Stimulated activated CD8-positive, alpha-beta memory T cell treated with anti-CD3 and anti-CD28 coated beads, Interleukin-4, amount 100 ng/mL, for 4 hours (primary cell): ENCODE measurements around the gene JAKMIP1.

Source experiments
- DNase-seq, 2 donors: peaks; one replicate each; pipeline ENCODE4 v3.0.0-alpha.2; 2020; ENCODE audit warnings: low read depth in 2 of 2, low spot score in 1 of 2

The JAKMIP1 gene

GRCh38 chr4:6122496-6122895, 77.9 kb downstream of the JAKMIP1 start:
- DNase-seq, result no peak

GRCh38 chr4:6121941-6122340, 78.4 kb downstream of the JAKMIP1 start:
- no peak for DNase-seq

GRCh38 chr4:6121276-6121850, 79.0 kb downstream of the JAKMIP1 start:
- DNase-seq, result no peak

- DNase-seq, result no peak
These were observed 80.0 kb downstream of the JAKMIP1 start for GRCh38 chr4:6120361-6120760.

GRCh38 chr4:6119507-6120020, 80.8 kb downstream of the JAKMIP1 start:
- DNase-seq, result no peak

- DNase-seq, result no peak
These were observed 82.1 kb downstream of the JAKMIP1 start for GRCh38 chr4:6118201-6118600.

GRCh38 chr4:6116696-6117285, 83.6 kb downstream of the JAKMIP1 start:
- DNase-seq, result no peak

- DNase-seq, result no peak
These were observed 84.4 kb downstream of the JAKMIP1 start for GRCh38 chr4:6115746-6116586.

- no peak for DNase-seq
These were observed 85.0 kb downstream of the JAKMIP1 start for GRCh38 chr4:6115342-6115741.

- no peak for DNase-seq
These were observed 85.7 kb downstream of the JAKMIP1 start for GRCh38 chr4:6114601-6115000.

GRCh38 chr4:6114181-6114580, 86.2 kb downstream of the JAKMIP1 start:
- no peak for DNase-seq

- no peak for DNase-seq
These were observed 86.7 kb downstream of the JAKMIP1 start for GRCh38 chr4:6113641-6114040.

GRCh38 chr4:6112606-6113290, 87.6 kb downstream of the JAKMIP1 start:
- DNase-seq, result no peak

GRCh38 chr4:6111354-6111960, 88.9 kb downstream of the JAKMIP1 start:
- no peak for DNase-seq

- no peak for DNase-seq
These were observed 89.5 kb downstream of the JAKMIP1 start for GRCh38 chr4:6110681-6111353.

- no peak for DNase-seq
These were observed 90.3 kb downstream of the JAKMIP1 start for GRCh38 chr4:6109842-6110560.

- no peak for DNase-seq
These were observed 92.5 kb downstream of the JAKMIP1 start for GRCh38 chr4:6107886-6108285.

GRCh38 chr4:6107114-6107791, 93.1 kb downstream of the JAKMIP1 start:
- no peak for DNase-seq

GRCh38 chr4:6106156-6106555, 94.2 kb downstream of the JAKMIP1 start:
- no peak for DNase-seq
